Stimulated activated CD8-positive, alpha-beta memory T cell treated with anti-CD3 and anti-CD28 coated beads, Interleukin-12 subunit alpha, Interleukin-12 subunit beta, amount 100 ng/mL, for 24 hours (primary cell): ENCODE measurements around the gene GLDC.

Experiments used
- DNase-seq: peaks from one replicate; pipeline ENCODE4 v3.0.0-alpha.2; 2020; ENCODE audit errors: extremely low read depth

Gene GLDC

DNA sequence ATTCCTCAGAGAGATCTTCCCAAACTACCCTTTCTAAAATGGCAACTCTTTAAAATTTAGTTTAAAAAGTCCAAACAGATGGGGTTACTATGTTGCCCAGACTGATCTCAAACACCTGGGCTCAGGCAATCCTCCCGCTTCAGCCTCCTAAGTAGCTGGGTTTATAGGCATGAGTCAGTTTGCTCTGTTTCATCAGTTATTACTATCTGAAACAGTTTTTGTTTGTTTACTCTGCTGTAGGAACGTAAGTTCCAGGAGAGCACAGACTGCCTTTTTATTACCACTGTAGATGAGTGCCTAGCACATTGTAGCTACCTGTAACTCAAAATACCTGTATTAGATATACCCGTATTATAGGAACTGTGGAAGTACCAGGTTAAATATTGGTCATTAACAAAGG is 143.1 kb downstream of the GLDC start:
- DNase-seq: no peak

DNA sequence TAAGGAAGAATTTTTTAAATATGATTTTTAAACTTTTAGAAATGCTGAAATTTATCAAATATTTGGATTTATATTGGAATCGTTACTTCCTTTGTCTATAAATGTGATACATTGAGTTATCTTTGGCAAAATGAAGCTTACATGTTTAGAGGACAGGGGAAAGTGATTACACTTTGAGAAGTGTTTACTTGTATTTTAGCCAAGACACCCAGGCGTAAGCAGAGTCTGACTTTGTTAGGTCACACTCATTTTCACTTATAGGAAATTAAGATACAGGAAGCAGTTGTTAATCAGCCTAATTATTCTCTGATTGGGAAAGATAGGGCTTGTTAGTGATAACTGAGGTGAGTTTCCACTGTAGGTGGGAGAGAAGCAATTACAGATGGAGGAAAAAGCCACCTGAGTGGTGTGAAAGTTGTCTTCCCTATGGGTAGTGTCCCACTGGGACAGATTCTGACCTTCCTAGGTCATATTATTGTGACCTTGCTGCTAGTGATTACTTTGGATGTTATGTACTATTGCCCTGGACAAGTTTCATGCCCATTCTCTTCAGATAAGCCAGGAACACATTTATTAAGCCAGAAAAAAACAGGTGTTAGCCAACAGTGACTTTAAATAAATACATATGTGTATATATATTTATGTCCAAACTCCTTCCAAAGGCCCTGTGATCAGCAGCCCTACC is 143.9 kb downstream of the GLDC start:
- DNase-seq: no peak

DNA sequence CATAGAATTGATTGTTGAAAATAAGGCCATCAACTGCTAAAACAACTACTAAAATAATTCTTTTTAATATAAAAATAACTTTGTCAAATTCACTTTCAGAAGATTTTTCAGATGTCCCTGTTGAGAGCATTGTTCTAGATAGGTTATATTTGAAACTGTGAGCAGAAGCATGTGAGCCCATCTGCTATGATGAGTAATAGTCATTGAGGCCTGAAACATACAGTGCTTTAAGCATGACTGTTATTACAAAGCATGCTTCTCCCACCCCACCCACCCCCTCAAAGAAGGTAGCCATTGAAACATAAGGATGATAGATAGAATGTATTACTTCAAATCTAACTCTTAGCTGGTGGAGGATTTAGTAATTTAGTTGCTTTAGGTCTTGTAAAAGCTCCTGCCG is 146.5 kb downstream of the GLDC start:
- DNase-seq: no peak

DNA sequence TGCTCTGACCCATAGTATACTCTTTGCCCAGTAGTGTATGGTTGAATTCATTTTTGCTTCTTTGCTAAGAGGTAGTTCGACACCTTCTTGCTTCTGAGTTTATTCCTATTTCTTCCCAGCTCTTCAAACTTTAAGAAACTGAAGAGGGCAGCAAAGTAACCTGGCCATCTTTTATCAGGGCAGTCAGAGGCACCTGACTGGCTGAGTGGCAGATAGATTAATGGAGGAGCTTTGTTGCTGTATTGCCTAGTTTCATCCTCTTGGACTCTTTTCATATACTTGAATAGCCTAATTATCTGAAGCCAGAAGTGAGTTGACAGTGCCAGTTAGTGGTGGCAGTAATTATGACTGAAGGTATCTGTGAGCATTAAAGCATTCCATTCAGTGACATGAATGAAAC is 150.1 kb downstream of the GLDC start:
- DNase-seq: no peak

DNA sequence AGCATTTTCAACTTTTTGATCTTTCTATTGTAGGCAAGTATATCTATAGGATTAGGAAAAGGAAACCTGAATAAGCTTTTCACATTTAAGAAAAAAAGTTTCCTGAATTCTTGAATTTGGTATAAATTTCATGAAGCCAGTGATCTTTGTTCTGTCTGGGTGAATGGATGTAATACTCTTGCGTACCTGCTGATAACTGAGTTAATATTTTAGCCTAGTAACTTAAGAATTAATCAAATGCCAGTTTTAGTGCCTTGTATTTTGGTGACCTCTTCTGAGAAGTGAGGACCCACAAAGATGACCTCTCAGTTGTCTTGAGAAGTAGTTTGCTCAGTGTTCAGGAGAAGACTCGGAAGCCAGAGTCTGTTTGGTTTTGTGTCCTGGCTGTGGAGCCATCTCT is 154.7 kb downstream of the GLDC start:
- DNase-seq: no peak

DNA sequence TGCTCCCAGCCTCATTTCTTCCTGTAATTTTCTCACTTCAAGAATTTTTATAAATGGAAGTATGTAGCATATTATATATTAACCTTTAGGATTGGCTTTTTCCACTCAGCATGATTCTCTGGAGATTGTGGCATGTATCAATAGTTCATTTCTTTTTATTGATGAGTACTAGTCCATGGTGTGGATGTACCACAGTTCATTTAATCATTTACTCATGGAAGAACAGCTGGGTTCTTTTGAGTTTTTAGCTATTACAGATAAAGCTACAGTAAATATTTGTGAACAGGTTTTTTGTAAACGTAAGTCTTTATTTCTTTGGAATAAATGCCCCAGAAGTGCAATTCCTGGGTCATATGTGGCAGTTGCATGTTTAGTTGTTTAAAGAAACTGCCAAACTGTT is 156.4 kb downstream of the GLDC start:
- no peak for DNase-seq

DNA sequence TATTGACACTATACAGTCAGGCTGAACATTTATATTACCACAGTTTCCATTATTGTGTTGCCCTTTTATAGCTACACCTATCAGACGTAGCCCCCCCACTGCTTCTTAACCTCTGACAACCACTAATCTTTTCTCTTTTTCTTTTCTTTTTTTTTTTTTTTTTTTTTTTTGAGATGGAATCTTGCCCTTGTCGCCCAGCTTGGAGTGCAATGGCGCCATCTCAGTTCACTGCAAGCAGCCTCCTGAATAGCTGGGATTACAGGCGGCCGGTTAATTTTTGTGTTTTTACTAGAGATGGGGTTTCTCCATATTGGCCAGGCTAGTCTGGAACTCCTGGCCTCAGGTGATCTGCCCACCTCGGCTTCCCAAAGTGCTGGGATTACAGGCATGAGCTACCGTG is 157.1 kb downstream of the GLDC start:
- no peak for DNase-seq

DNA sequence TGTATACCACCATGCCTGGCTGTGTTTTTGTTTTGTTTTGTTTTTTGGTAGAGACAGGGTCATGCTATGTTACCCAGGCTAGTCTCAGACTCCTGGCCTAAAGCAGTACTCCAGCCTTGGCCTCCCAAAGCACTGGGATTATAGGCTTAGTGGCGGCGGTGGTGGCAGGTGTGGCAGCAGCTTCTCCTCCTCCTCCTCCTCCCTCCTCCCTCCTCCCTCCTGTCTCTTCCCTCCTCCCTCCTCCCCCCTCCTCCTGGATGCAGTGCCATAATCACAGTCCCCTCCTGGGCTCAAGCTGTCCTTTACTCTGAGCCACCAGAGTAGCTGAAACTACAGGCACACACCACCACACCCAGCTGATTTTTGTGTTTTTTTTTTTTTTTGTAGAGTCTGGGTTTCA is 161.3 kb downstream of the GLDC start:
- DNase-seq: no peak
